NCI-H446 treated with DMSO at 0.1 percent for 48 hours (cell line): ENCODE results near the gene PTGIS.
A peak's percentile ranks its signal among the peaks of the same experiment; 100 is the strongest.
"Not testable (repeated sequence)": the region's sequence is repeated elsewhere in the genome, so short reads cannot be mapped to it uniquely, and the experiment has no call there.

Experiments used
- DNase-seq: peaks from one replicate; lab custom pipeline; 2025; lab: John Stamatoyannopoulos, UW

PTGIS gene

GRCh38 chr20:49567421-49568277 is at the start of gene PTGIS:
Gene PTGIS (minus strand): TSS chr20:49568137. CDS start chr20:49568116, 21 bp downstream.
- DNase-seq, result no peak

- DNase-seq, result not testable (repeated sequence)
Observed at GRCh38 chr20:49617394-49617793, 49.5 kb upstream of the PTGIS start.

GRCh38 chr20:49616154-49617007 is 48.4 kb upstream of the PTGIS start:
- DNase-seq, result no peak

- no peak for DNase-seq
Observed at GRCh38 chr20:49615401-49616153, 47.6 kb upstream of the PTGIS start.

GRCh38 chr20:49615051-49615400 is 47.1 kb upstream of the PTGIS start:
- not testable (repeated sequence) for DNase-seq

GRCh38 chr20:49614338-49615050 is 46.6 kb upstream of the PTGIS start:
- DNase-seq, result no peak

GRCh38 chr20:49612127-49612738 is 44.3 kb upstream of the PTGIS start:
- DNase-seq, result no peak

GRCh38 chr20:49611539-49612126 is 43.7 kb upstream of the PTGIS start:
- not testable (repeated sequence) for DNase-seq

GRCh38 chr20:49610691-49611538 is 43.0 kb upstream of the PTGIS start:
- peak; percentile 13 for DNase-seq

GRCh38 chr20:49608752-49609670 is 41.1 kb upstream of the PTGIS start:
- DNase-seq, result no peak

GRCh38 chr20:49607568-49607967 is 39.6 kb upstream of the PTGIS start:
- no peak for DNase-seq

GRCh38 chr20:49603209-49603627 is 35.3 kb upstream of the PTGIS start:
- DNase-seq, result no peak

- DNase-seq, result no peak
Observed at GRCh38 chr20:49602345-49603208, 34.6 kb upstream of the PTGIS start.

- DNase-seq, result no peak
Observed at GRCh38 chr20:49601153-49601924, 33.4 kb upstream of the PTGIS start.

- no peak for DNase-seq
Observed at GRCh38 chr20:49599746-49600113, 31.8 kb upstream of the PTGIS start.

- no peak for DNase-seq
Observed at GRCh38 chr20:49597825-49598395, 30.0 kb upstream of the PTGIS start.
